ENCODE measurements around the gene P2RX3.

DNA sequence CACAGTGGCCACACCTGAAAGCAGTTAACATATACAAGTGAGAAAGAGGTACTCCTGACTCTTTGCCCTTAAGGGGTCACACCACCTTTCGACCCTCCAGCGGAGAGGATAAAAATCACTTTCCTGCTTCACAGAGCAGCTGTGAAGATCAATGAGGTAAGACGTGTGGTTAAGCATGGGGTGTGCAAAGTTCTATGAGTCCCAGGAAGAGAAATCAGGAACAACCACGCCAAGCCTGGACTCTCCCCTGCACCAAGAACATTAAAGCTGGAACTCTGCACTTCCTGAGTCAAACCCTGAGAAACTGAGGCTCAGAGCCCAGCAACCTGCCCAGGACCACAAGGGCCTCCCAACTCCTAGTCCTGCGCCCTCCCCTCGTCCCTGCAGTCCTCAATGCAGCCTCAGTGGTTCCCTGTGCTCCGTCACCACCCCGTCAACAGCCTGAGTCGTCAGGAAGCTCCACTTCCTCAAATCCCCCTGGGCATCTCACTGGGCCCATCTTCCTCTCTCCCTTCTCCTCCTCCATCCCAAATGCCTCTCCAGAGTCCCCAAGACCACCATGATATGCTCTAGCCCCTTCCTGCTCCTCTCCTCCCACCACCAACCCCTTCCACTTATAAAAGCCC is 31.1 kb upstream of the P2RX3 start:
- TF ChIP-seq, protein P1, sequence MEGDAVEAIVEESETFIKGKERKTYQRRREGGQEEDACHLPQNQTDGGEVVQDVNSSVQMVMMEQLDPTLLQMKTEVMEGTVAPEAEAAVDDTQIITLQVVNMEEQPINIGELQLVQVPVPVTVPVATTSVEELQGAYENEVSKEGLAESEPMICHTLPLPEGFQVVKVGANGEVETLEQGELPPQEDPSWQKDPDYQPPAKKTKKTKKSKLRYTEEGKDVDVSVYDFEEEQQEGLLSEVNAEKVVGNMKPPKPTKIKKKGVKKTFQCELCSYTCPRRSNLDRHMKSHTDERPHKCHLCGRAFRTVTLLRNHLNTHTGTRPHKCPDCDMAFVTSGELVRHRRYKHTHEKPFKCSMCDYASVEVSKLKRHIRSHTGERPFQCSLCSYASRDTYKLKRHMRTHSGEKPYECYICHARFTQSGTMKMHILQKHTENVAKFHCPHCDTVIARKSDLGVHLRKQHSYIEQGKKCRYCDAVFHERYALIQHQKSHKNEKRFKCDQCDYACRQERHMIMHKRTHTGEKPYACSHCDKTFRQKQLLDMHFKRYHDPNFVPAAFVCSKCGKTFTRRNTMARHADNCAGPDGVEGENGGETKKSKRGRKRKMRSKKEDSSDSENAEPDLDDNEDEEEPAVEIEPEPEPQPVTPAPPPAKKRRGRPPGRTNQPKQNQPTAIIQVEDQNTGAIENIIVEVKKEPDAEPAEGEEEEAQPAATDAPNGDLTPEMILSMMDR (IDR thresholded peaks at IDR 0.05): no peak
- no peak for TF ChIP-seq POLR2A (IDR thresholded peaks at IDR 0.05)
- TF ChIP-seq EP300 (IDR thresholded peaks at IDR 0.05): no peak

Data from tibial nerve (tissue), 4 donors.